Smooth muscle cell (in vitro differentiated cells): ENCODE measurements around the gene RAPGEF2. TPM values are rescaled to one million over a fixed set of nuclear protein-coding genes. Genes with fewer than 3 reads are reported as not detected.

Experiments
- DNase-seq: peaks from one replicate; lab custom pipeline; 2025; ENCODE audit not compliant: unreplicated experiment; lab: John Stamatoyannopoulos, UW
- H2AFZ ChIP-seq: fragments of 200-600 bp; sonication (generic); 2 replicates; pipeline ENCODE4 v1.6.0; 2016; ENCODE audit warnings: antibody characterized with exemption, low read depth, mild to moderate bottlenecking
- H3F3A ChIP-seq: fragments of 200-600 bp; sonication (generic); 2 replicates; pipeline ENCODE4 v1.6.0; 2017; ENCODE audit warnings: antibody characterized with exemption, low read depth
- H3K27ac ChIP-seq: fragments of 200-600 bp; sonication (generic); 2 replicates; pipeline ENCODE4 v1.5.1; 2016; ENCODE audit warnings: low read depth, mild to moderate bottlenecking
- H3K27me3 ChIP-seq: fragments of 200-600 bp; sonication (generic); 2 replicates; pipeline ENCODE4 v1.6.1; 2016; ENCODE audit warnings: low read depth, mild to moderate bottlenecking
- H3K36me3 ChIP-seq: fragments of 200-600 bp; sonication (generic); 2 replicates; pipeline ENCODE4 v1.5.1; 2016; ENCODE audit warnings: low read depth
- H3K4me1 ChIP-seq: fragments of 200-600 bp; sonication (generic); 2 replicates; pipeline ENCODE4 v1.5.1; 2016; ENCODE audit warnings: low read depth
- H3K4me2 ChIP-seq: fragments of 200-600 bp; sonication (generic); 2 replicates; pipeline ENCODE4 v1.6.0; 2016; ENCODE audit warnings: mild to moderate bottlenecking
- H3K4me3 ChIP-seq: fragments of 200-600 bp; sonication (generic); 2 replicates; pipeline ENCODE4 v1.5.1; 2016; ENCODE audit warnings: mild to moderate bottlenecking
- H3K79me2 ChIP-seq: fragments of 200-600 bp; sonication (generic); 2 replicates; pipeline ENCODE4 v1.6.0; 2016; ENCODE audit warnings: low read depth, mild to moderate bottlenecking
- H3K9ac ChIP-seq: fragments of 200-600 bp; sonication (generic); 2 replicates; pipeline ENCODE4 v1.6.0; 2016; ENCODE audit warnings: low read depth
- H3K9me3 ChIP-seq: fragments of 200-600 bp; sonication (generic); replicated peaks from 2 replicates; pipeline ENCODE4 v1.5.1; 2016; ENCODE audit warnings: low read depth
- H4K20me1 ChIP-seq: fragments of 200-600 bp; sonication (generic); 2 replicates; pipeline ENCODE4 v1.6.0; 2016; ENCODE audit warnings: low read depth
- WGBS: methylation state at CpG from one replicate; pipeline ENCODE4 v1.1.7; 2016; ENCODE audit warnings: low lambda C conversion rate; 5-methylcytosine and 5-hydroxymethylcytosine counted together
- polyA plus RNA-seq: library from polyadenylated mRNA; unstranded; fragments of >200 nt; fragmentation: Nextera tagmentation; extraction: Ambion mirVana; gene quantifications from 2 replicates; pipeline ENCODE4 v1.2.1, GENCODE V29; 2016
- total RNA-seq: library from RNA; depleted of rRNA; stranded (reverse); fragments of >200 nt; gene quantifications from 2 replicates; pipeline ENCODE4 v1.2.3, GENCODE V29; 2014
- TF ChIP-seq, protein P1 (sequence below): fragments of 200-600 bp; sonication (generic); IDR thresholded peaks from 2 replicates; pipeline ENCODE4 v1.5.1; 2017; ENCODE audit warnings: borderline replicate concordance, mild to moderate bottlenecking, antibody characterized with exemption; ENCODE audit not compliant: insufficient read depth, poor library complexity, severe bottlenecking

The RAPGEF2 gene
- total and polyA plus RNA-seq, 2 experiments from 2014 or later: 7.4 to 44.7 TPM

- Histone ChIP-seq H3K4me1 (no peaks in the 10 kb centered on the region), H3F3A (peaks cover 2% of the 10 kb centered on the region), H4K20me1 (peaks cover 55% of the 10 kb centered on the region), H2AFZ (no peak overlapping the region), H3K9ac (no peak overlapping the region), H3K4me2 (no peak overlapping the region), H3K79me2 (peaks cover 15% of the 10 kb centered on the region), H3K36me3 (no peaks in the 10 kb centered on the region), H3K9me3 (no peaks in the 10 kb centered on the region), H3K4me3 (no peak overlapping the region), H3K27ac (no peak overlapping the region), H3K27me3 (no peaks in the 10 kb centered on the region)
- WGBS: 94% methylated on average over 6 of the region's 6 CpGs
- TF ChIP-seq, protein P1, sequence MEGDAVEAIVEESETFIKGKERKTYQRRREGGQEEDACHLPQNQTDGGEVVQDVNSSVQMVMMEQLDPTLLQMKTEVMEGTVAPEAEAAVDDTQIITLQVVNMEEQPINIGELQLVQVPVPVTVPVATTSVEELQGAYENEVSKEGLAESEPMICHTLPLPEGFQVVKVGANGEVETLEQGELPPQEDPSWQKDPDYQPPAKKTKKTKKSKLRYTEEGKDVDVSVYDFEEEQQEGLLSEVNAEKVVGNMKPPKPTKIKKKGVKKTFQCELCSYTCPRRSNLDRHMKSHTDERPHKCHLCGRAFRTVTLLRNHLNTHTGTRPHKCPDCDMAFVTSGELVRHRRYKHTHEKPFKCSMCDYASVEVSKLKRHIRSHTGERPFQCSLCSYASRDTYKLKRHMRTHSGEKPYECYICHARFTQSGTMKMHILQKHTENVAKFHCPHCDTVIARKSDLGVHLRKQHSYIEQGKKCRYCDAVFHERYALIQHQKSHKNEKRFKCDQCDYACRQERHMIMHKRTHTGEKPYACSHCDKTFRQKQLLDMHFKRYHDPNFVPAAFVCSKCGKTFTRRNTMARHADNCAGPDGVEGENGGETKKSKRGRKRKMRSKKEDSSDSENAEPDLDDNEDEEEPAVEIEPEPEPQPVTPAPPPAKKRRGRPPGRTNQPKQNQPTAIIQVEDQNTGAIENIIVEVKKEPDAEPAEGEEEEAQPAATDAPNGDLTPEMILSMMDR: no peak
- DNase-seq: no peak
Observed at GRCh38 chr4:159201168-159201567, 98.3 kb downstream of the RAPGEF2 start.

DNA sequence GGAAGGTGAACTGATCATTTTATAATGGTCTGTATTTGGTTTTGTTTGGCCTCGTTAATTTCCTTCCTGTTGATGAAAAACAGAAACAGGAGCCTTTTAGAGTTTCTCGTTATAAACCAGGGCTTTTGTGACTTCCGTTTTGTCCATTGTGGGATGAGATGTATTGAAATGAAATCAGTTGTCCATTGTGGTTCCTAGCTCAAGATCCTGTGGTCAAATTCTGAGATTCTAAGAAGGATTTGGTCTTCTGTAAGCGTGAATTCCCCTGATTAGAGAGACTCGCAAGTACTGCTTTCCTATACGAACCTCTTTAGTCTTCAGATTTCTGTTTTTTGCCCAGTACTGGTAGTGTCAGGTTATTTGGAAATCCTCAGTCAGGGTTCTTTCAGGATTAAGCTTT lies 101.7 kb downstream of the RAPGEF2 start:
- TF ChIP-seq, protein P1: no peak
- peaks cover 4% of the 10 kb centered on the region for H3F3A ChIP-seq

DNA sequence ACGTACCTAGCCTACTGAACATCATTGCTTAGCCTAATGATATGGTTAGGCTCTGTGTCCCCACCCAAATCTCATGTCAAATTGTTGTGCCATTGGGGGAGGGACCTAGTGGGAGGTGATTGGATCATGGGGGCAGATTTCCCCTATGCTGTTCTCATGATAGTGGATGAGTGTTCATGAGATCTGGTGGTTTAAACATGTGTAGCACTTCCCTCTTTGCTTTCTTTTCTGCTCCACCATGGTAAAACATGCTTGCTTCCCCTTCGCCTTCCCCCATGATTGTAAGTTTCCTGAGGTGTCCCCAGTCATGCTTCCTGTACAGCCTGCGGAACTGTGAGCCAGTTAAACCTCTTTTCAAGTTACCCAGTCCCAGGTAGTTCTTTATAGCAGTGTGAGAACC lies 102.6 kb downstream of the RAPGEF2 start:
- Histone ChIP-seq H3K36me3 (no peaks in the 10 kb centered on the region), H2AFZ (no peak overlapping the region), H4K20me1 (peaks cover 46% of the 10 kb centered on the region), H3K9ac (no peak overlapping the region), H3K27me3 (no peaks in the 10 kb centered on the region), H3F3A (peaks cover 4% of the 10 kb centered on the region), H3K79me2 (peaks cover 19% of the 10 kb centered on the region), H3K4me1 (no peaks in the 10 kb centered on the region), H3K27ac (no peak overlapping the region), H3K4me2 (no peak overlapping the region), H3K4me3 (no peak overlapping the region), H3K9me3 (no peaks in the 10 kb centered on the region)
- no peak for DNase-seq
- 97% methylated on average over 3 of the region's 3 CpGs for WGBS
- TF ChIP-seq, protein P1: no peak

More for the DNA sequence above, 101.7 kb downstream of the RAPGEF2 start:
- H3K79me2 ChIP-seq: peaks cover 24% of the 10 kb centered on the region
- H3K9ac ChIP-seq: no peak overlapping the region
- no peak for DNase-seq
- no peak overlapping the region for H2AFZ ChIP-seq
- no peaks in the 10 kb centered on the region for H3K4me1 ChIP-seq
- H3K27me3 ChIP-seq: no peaks in the 10 kb centered on the region
- no peaks in the 10 kb centered on the region for H3K9me3 ChIP-seq
- no peak overlapping the region for H3K4me2 ChIP-seq
- no peak overlapping the region for H3K4me3 ChIP-seq
- 65% methylated on average over 6 of the region's 6 CpGs for WGBS
- H3K27ac ChIP-seq: no peak overlapping the region
- peaks cover 51% of the 10 kb centered on the region for H4K20me1 ChIP-seq
- H3K36me3 ChIP-seq: no peaks in the 10 kb centered on the region

- H3K9ac ChIP-seq: no peak overlapping the region
- TF ChIP-seq, protein P1: no peak
- H3F3A ChIP-seq: peaks cover 4% of the 10 kb centered on the region
- peak overlapping the region; percentile 7 for H3K4me2 ChIP-seq
- no peaks in the 10 kb centered on the region for H3K27me3 ChIP-seq
- H3K79me2 ChIP-seq: peaks cover 19% of the 10 kb centered on the region
- H3K4me1 ChIP-seq: no peaks in the 10 kb centered on the region
- H2AFZ ChIP-seq: no peak overlapping the region
- H3K9me3 ChIP-seq: no peaks in the 10 kb centered on the region
- no peak overlapping the region for H3K4me3 ChIP-seq
- no peaks in the 10 kb centered on the region for H3K36me3 ChIP-seq
- peaks cover 45% of the 10 kb centered on the region for H4K20me1 ChIP-seq
- no peak for DNase-seq
- H3K27ac ChIP-seq: peak overlapping the region; percentile 23
- 62% methylated on average over 4 of the region's 4 CpGs for WGBS
Observed at GRCh38 chr4:159206427-159206871, 103.6 kb downstream of the RAPGEF2 start.
